Large intestine (tissue), 3 donors: Measurements from ENCODE around the gene DMD. TPM values are rescaled to one million over a fixed set of nuclear protein-coding genes. Genes with fewer than 3 reads are reported as not detected.
"Not testable (repeated sequence)": the region's sequence is repeated elsewhere in the genome, so short reads cannot be mapped to it uniquely, and the experiment has no call there.

Source experiments
- DNase-seq, 2 donors: peaks; one replicate each; pipeline versions ENCODE4 v3.0.0 to v3.0.0-alpha.2; 2013
- H3K27ac ChIP-seq: one replicate; pipeline ENCODE4 v1.5.1; 2013; ENCODE audit warnings: low read length
- H3K27me3 ChIP-seq: 2 replicates; pipeline ENCODE4 v1.6.1; 2013; ENCODE audit warnings: low read length; ENCODE audit not compliant: control insufficient read depth, insufficient read depth
- H3K36me3 ChIP-seq: 2 replicates; pipeline ENCODE4 v1.6.1; 2013; ENCODE audit warnings: low read length; ENCODE audit not compliant: control insufficient read depth, insufficient read depth
- H3K4me1 ChIP-seq: one replicate; pipeline ENCODE4 v1.6.1; 2013; ENCODE audit warnings: low read length; ENCODE audit not compliant: control insufficient read depth, insufficient read depth
- H3K4me3 ChIP-seq: one replicate; pipeline ENCODE4 v1.5.1; 2013; ENCODE audit warnings: low read length
- H3K9me3 ChIP-seq: one replicate; pipeline ENCODE4 v1.6.1; 2013; ENCODE audit warnings: mild to moderate bottlenecking, low read depth, low read length, moderate library complexity; ENCODE audit not compliant: control insufficient read depth
- WGBS: methylation state at CpG from one replicate; pipeline ENCODE4 v1.1.5; 2013; ENCODE audit warnings: low lambda C conversion rate; ENCODE audit not compliant: insufficient coverage; 5-methylcytosine and 5-hydroxymethylcytosine counted together
- polyA plus RNA-seq: library from polyadenylated mRNA; unstranded; fragments of 120-200 nt; gene quantifications from one replicate; pipeline ENCODE4 v1.2.1, GENCODE V29; 2013

The DMD gene
- polyA plus RNA-seq, 1 donor, result 23.3 TPM

DNA sequence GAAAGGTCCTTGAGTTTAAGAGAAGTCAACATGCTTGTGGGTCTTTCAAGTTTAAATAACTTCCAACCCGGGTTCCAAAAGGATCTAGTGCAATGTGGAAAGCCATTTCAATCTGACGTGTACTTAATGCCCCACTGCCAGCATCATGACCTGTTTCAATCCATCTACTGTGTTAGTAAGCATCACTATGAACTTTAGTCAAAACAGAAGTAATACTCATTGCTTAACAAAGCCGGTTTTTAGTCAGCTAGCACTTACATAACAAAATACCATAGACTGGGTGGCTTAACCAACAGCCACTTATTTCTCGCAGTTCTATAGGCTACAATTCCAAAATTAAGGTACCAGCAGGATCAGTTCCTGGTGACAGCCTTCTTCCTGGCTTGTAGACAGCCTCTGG lies 677.5 kb downstream of the DMD start:
- Histone ChIP-seq H3K27ac (no peak overlapping the region), H3K4me1 (peaks cover 6% of the 10 kb centered on the region), H3K36me3 (no peaks in the 10 kb centered on the region), H3K27me3 (no peaks in the 10 kb centered on the region), H3K4me3 (no peak overlapping the region), H3K9me3 (no peaks in the 10 kb centered on the region)
- WGBS, result no CpG with 5 or more reads among the region's 4 CpGs
- DNase-seq, result no peak

DNA sequence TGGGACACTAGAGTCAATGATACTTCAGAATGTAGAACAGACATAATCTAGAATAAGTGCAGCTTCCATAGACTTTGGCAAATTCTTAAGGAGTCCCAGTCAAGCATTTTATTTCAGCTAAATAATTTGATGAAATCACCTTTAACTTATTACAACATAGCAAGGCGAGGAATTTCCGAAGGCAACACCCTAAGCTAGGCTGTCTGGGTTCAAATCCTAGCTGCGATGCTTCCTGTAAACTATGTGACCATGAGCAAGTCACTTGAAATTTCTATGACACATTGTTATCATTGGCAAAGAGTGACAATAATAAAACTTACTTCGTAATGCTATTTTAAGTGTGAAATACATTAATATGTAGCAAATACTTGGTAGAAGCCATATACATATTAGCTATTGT lies 679.1 kb downstream of the DMD start:
- no peaks in the 10 kb centered on the region for H3K9me3 ChIP-seq
- no peaks in the 10 kb centered on the region for H3K36me3 ChIP-seq
- no peak overlapping the region for H3K4me3 ChIP-seq
- no CpG with 5 or more reads among the region's 4 CpGs for WGBS
- no peak for DNase-seq
- H3K27me3 ChIP-seq, result no peaks in the 10 kb centered on the region
- no peak overlapping the region for H3K27ac ChIP-seq
- peaks cover 6% of the 10 kb centered on the region for H3K4me1 ChIP-seq

DNA sequence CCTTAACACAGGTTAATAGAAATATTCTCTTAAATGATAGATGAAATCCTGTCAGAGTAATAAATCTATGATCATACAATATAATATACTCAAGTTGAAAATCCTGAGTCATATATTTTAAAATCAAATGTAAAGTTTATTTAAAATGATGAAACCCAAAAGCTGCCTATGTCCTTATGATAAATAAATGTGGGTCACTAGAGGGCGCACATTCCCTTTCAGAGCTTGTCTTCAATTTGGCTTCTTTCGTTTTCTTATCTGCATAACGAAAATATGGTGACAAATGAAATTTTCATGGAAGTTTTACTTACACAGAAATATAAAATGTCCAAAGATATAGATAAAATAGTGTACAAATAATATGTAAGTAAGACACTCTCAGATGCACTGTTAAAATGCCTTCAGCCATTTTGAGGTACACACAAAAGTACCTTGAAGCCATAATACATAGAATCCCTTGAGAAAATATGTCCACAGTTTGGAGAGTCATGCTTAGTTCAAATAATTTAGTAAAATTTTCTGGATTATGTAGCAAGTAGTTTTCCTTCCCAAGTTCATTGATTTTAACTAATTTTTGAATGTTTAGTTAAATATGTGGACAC lies 680.4 kb downstream of the DMD start:
- WGBS, result no CpG with 5 or more reads among the region's 3 CpGs

DNA sequence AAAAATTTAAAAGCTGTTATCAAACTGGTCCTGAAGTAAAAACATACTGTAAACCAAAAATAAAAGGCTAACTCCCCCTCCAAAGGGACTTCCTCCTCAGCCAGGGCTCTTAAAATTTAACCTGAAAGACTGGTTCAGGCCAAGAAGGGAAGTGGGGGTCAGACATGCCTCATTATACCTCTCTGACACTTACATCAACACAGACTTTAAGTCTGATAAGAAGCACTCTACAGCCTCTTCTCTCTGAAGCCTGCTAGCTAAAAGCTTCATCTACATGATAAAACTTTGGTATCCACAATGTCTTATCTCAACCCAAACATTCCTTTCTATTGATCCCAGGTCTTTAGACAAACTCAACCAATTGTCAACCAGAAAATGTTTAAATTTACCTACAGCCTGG lies 682.9 kb downstream of the DMD start:
- H3K27me3 ChIP-seq, DNase-seq, H3K36me3 ChIP-seq, H3K4me3 ChIP-seq, H3K27ac ChIP-seq, H3K4me1 ChIP-seq, H3K9me3 ChIP-seq: not testable (repeated sequence)

More for the DNA sequence above, 680.4 kb downstream of the DMD start:
- peak in 1 of 2 donors; percentile 7 for DNase-seq
- Histone ChIP-seq H3K4me1 (peaks cover 2% of the 10 kb centered on the region), H3K36me3 (no peaks in the 10 kb centered on the region), H3K27ac (no peak overlapping the region), H3K9me3 (no peaks in the 10 kb centered on the region), H3K4me3 (no peak overlapping the region), H3K27me3 (no peaks in the 10 kb centered on the region)

- Histone ChIP-seq H3K36me3 (no peaks in the 10 kb centered on the region), H3K4me1 (no peaks in the 10 kb centered on the region), H3K27me3 (no peaks in the 10 kb centered on the region), H3K27ac (no peak overlapping the region), H3K4me3 (no peak overlapping the region), H3K9me3 (no peaks in the 10 kb centered on the region)
- DNase-seq, result no peak
- 100% methylated on average over 1 of the region's 5 CpGs for WGBS
Measured at GRCh38 chrX:32525234-32525633, 686.1 kb downstream of the DMD start.

DNA sequence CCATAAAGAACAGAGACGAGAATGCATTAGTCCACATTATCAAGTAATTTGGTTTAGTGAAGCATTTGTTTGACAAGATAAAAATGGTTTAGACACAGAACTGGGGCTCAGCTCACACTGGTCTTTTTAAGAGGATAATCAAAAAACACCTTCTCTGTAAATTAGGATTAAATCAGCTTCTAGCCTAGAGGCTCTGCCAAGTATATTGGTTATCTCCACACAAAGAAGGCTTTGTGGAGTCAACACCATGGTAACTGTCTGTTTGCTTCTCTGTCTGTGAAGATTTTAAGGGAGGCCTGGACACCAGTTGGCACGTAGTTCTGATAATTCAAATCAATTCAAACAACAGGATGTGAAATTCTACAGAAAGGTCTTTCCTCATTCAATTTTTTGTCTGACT lies 687.0 kb downstream of the DMD start:
- H3K27me3 ChIP-seq, result no peaks in the 10 kb centered on the region
- WGBS, result no CpG with 5 or more reads among the region's 2 CpGs
- H3K36me3 ChIP-seq, result no peaks in the 10 kb centered on the region
- no peaks in the 10 kb centered on the region for H3K4me1 ChIP-seq
- no peaks in the 10 kb centered on the region for H3K9me3 ChIP-seq
- H3K4me3 ChIP-seq, result no peak overlapping the region
- no peak for DNase-seq
- no peak overlapping the region for H3K27ac ChIP-seq

DNA sequence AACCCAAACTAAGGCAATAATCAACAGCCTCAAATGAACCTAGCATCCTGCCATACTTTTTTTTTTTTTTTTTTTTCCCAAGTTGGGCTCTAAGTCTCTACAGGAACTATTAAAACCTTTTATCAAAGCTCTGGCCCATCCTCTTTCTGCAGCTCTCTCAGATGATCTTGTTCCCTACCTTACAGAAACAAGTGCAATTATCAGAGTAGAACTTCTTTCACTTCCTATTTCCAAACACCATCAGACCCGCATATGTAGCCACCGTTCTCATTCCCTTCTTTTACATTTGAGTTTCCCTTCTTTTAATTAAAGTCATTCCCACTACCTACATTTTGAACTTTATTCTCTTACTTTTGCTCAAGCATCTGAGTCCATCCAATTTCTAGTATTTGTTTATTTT lies 690.6 kb downstream of the DMD start:
- no peak overlapping the region for H3K27ac ChIP-seq
- no peak for DNase-seq
- whole genome bisulfite sequencing, result 90% methylated on average over 2 of the region's 2 CpGs

GRCh38 chrX:32514986-32515385 lies 696.4 kb downstream of the DMD start:
- WGBS, result 50% methylated on average over 1 of the region's 5 CpGs
- no peak overlapping the region for H3K27ac ChIP-seq
- no peak for DNase-seq
- H3K9me3 ChIP-seq, result no peaks in the 10 kb centered on the region
- H3K4me3 ChIP-seq, result no peak overlapping the region
- H3K27me3 ChIP-seq, result no peaks in the 10 kb centered on the region
- no peaks in the 10 kb centered on the region for H3K36me3 ChIP-seq
- H3K4me1 ChIP-seq, result no peaks in the 10 kb centered on the region

More for the DNA sequence above, 690.6 kb downstream of the DMD start:
- H3K4me1 ChIP-seq, result no peaks in the 10 kb centered on the region
- H3K36me3 ChIP-seq, result no peaks in the 10 kb centered on the region
- H3K9me3 ChIP-seq, result no peaks in the 10 kb centered on the region
- no peak overlapping the region for H3K4me3 ChIP-seq
- H3K27me3 ChIP-seq, result no peaks in the 10 kb centered on the region

DNA sequence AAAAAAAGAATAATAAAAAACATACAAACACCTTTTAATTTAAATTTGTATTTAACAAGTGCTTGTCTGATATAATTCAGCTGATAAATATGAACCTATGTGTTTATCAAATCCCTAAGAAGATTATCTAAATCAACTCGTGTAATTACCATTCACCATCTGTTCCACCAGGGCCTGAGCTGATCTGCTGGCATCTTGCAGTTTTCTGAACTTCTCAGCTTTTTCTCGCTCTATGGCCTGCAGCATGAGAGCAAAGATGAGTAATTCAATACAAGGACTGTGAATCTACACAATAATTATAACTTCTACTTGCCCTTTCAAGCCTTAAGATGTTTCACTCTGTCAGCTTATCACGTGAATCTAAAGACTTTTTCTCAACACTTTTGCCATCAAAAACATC lies 709.7 kb downstream of the DMD start:
- Histone ChIP-seq H3K36me3 (no peaks in the 10 kb centered on the region), H3K4me1 (no peaks in the 10 kb centered on the region), H3K9me3 (no peaks in the 10 kb centered on the region), H3K27ac (no peak overlapping the region), H3K4me3 (no peak overlapping the region), H3K27me3 (no peaks in the 10 kb centered on the region)
- DNase-seq, result no peak
- no CpG with 5 or more reads among the region's 3 CpGs for WGBS

DNA sequence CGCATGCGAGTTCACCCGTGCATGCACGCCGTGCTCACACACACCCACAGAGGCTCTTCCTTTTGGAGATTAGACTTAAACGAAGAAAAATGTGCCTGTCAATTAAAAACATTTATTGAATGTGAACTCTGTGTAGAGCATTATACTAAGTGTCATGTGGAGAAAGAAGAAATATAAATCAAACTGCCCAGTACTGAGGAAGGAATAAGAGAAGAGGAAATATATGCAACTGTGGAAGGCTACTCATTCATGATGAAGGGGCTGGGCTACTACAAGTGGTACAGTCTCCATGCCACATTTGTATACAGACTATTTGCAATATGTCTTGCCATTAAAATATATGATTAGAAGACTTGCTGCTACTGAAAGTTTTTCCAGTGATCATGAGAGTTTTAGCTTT lies 714.7 kb downstream of the DMD start:
- DNase-seq, result no peak
- no peaks in the 10 kb centered on the region for H3K4me1 ChIP-seq
- H3K36me3 ChIP-seq, result no peaks in the 10 kb centered on the region
- WGBS, result no CpG with 5 or more reads among the region's 6 CpGs
- H3K27me3 ChIP-seq, result no peaks in the 10 kb centered on the region
- H3K9me3 ChIP-seq, result no peaks in the 10 kb centered on the region
- no peak overlapping the region for H3K27ac ChIP-seq
- no peak overlapping the region for H3K4me3 ChIP-seq

DNA sequence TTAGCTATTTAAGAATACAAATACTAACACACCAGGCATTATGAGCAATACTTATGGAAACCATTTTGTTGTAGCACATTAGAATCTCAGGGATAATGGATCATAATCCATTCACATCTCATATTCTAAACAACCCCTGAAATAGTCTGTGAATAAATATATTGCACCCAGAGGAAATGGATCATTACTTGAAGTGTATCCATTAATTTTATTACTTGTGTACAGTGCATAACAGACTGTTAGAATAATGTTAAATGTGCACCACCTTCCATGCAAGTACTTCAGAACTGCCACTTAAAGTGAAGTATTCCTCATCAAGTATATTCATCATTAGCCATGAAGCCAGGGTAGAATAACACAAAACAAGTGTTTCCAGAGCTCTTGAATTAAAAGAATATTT lies 715.5 kb downstream of the DMD start:
- Histone ChIP-seq H3K27me3 (no peaks in the 10 kb centered on the region), H3K9me3 (no peaks in the 10 kb centered on the region), H3K27ac (no peak overlapping the region), H3K4me1 (no peaks in the 10 kb centered on the region), H3K4me3 (no peak overlapping the region), H3K36me3 (no peaks in the 10 kb centered on the region)
- no peak for DNase-seq
